Neuronal stem cell (in vitro differentiated cells): Measurements from ENCODE around the gene VWA8. TPM values are rescaled to one million over a fixed set of nuclear protein-coding genes. Genes with fewer than 3 reads are reported as not detected.

ENCODE experiments used
- small RNA-seq: library from polyadenylated mRNA; stranded (forward); fragments of <200 nt; extraction: miRNeasy Mini kit (QIAGEN cat#:217004); gene quantifications from one replicate; pipeline ENCODE3, GENCODE V24; 2013; ENCODE audit not compliant: insufficient read depth

Gene VWA8

Small RNAs within 50 kb of the gene (small RNA-seq; reads per million reads assigned to genes)
- gene RN7SL515P (not detected), gene RNU6-74P (not detected), gene RPS28P8 (not detected)
